AG09309 (cell line): ENCODE measurements around the gene IL1R1.
A peak's percentile ranks its signal among the peaks of the same experiment; 100 is the strongest.

ENCODE experiments used
- DNase-seq: peaks from one replicate; pipeline ENCODE4 v3.0.0-alpha.2; 2010; ENCODE audit warnings: low read depth
- H3K4me3 ChIP-seq: 2 replicates; pipeline ENCODE4 v1.5.1; 2011; ENCODE audit warnings: mild to moderate bottlenecking, low read depth, low read length, moderate library complexity; ENCODE audit not compliant: control insufficient read depth
- CTCF ChIP-seq: IDR thresholded peaks from 2 replicates; pipeline ENCODE4 v1.5.1; 2011; ENCODE audit warnings: mild to moderate bottlenecking, low read depth, low read length, inconsistent platforms; ENCODE audit not compliant: insufficient read depth, control insufficient read depth; ENCODE audit errors: missing control alignments

Gene IL1R1

DNA sequence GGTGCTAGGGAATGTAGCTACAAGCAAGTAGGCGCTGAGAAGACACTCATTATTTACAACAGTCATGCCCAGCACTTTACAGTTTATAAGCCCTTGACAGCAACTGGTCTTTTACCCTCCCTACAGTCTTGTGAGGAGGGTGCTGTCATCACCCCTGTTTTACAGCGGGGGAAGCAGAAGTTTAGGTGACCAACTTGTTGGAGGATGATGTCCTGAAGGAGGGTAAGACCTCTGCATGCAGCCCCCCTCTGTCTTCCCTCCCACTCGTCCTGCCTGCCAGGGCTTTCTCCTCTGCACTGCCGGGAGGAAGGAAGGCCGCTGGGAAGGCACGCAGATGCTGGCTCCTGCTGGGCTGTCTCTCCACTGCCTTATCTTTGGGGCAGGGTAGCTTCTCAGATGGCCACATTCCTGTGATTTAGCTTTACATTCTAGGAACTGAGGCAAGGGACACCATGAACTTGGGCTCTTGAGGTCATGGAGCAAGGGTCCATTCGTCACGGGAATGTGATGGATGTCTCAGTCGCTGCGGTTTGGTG lies 972 bp downstream of the IL1R1 start:
- H3K4me3 ChIP-seq = peak overlapping the region; percentile 60
- no peak for DNase-seq
- TF ChIP-seq CTCF = no peak

DNA sequence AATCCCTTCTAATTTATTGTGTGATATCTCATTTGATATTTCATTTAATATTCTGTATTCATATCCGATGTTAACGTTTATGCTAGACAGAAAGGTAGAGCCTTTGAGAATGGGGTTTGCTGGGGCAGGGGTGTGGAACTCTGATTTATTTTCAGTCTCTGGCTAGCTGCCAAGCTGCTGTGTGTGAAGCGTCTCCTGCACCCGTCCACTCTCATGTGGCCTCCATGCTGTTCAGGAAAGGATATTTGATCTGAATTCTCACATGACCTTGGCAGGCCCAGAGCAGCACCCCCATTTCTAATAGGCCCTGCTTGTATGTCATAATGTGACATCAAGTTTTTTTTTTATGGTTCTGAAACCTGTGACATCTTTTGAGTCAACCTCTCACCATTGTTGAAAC lies 1.6 kb downstream of the IL1R1 start:
- H3K4me3 ChIP-seq = peak overlapping the region; percentile 60
- TF ChIP-seq CTCF = no peak
- DNase-seq = no peak

DNA sequence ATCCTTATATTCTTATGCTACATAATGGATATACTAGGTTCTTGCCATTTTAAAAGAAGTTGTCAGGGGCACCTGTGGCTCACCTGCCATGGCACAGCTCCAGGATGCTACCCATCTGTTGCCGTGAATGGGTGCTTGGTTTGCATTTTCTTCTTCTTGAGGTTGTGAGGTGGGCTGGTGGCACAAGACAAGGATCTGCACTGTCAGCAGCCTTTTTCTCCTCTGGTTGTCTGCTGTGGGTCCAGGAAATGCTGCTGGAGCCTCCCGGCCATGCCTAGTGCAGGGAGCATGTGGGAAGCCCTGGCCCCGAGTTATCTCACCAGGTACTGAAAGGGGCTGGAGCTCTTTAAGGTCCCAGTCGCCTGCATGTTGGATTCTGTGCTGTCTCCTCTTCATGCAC lies 2.6 kb downstream of the IL1R1 start:
- H3K4me3 ChIP-seq = no peak overlapping the region
- DNase-seq = no peak
- TF ChIP-seq CTCF = no peak

DNA sequence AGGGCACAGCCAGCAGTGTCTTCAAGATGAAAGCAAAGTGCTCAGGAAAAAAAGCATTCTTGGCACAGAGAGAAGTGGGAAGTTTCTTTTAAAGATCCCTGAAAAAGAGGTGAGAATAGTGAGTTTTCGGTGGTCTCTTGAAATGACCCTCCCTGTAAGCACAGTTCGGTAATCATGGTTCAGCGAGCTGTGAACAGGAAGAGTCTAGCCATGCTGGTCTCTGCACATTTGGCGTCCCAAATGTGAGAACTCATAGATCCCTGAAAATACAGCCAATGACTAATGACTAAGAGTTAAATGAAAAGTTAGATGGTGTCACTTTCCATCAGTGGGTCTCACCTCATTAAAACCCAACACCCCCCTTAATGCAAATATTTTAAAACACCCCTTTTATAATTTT lies 3.4 kb downstream of the IL1R1 start:
- H3K4me3 ChIP-seq = no peak overlapping the region
- DNase-seq = no peak
- no peak for TF ChIP-seq CTCF

- H3K4me3 ChIP-seq = no peak overlapping the region
- DNase-seq = no peak
- TF ChIP-seq CTCF = no peak
Measured at GRCh38 chr2:102147935-102148334, 5.4 kb downstream of the IL1R1 start.

GRCh38 chr2:102149243-102149642 lies 6.7 kb downstream of the IL1R1 start:
- no peak for TF ChIP-seq CTCF
- no peak overlapping the region for H3K4me3 ChIP-seq
- no peak for DNase-seq
